GM23248 (cell line): Measurements from ENCODE around the gene PF4V1. TPM values are rescaled to one million over a fixed set of nuclear protein-coding genes. Genes with fewer than 3 reads are reported as not detected.

Experiments used
- DNase-seq: peaks from one replicate; pipeline ENCODE4 v3.0.0-alpha.2; 2015
- H2AFZ ChIP-seq: fragments of 200-600 bp; sonication (generic); 2 replicates; pipeline ENCODE4 v1.6.1; 2016; ENCODE audit warnings: antibody characterized with exemption
- H3F3A ChIP-seq: fragments of 200-600 bp; sonication (generic); 2 replicates; pipeline ENCODE4 v1.6.1; 2016; ENCODE audit warnings: mild to moderate bottlenecking, antibody characterized with exemption, mixed run types; ENCODE audit not compliant: insufficient read depth
- H3K27ac ChIP-seq: fragments of 200-600 bp; sonication (generic); 2 replicates; pipeline ENCODE4 v1.5.1; 2016; ENCODE audit warnings: mild to moderate bottlenecking
- H3K27me3 ChIP-seq: fragments of 200-600 bp; sonication (generic); replicated peaks from 2 replicates; pipeline ENCODE4 v1.6.1; 2016; ENCODE audit warnings: mild to moderate bottlenecking; ENCODE audit not compliant: insufficient read depth
- H3K36me3 ChIP-seq: fragments of 200-600 bp; sonication (generic); 2 replicates; pipeline ENCODE4 v1.6.1; 2016; ENCODE audit warnings: low read depth, mild to moderate bottlenecking
- H3K4me1 ChIP-seq: fragments of 200-600 bp; sonication (generic); 2 replicates; pipeline ENCODE4 v1.6.1; 2016; ENCODE audit warnings: mild to moderate bottlenecking; ENCODE audit not compliant: insufficient read depth
- H3K4me2 ChIP-seq: fragments of 200-600 bp; sonication (generic); one replicate; pipeline ENCODE4 v1.6.1; 2016; ENCODE audit warnings: mild to moderate bottlenecking; ENCODE audit not compliant: unreplicated experiment
- H3K4me3 ChIP-seq: fragments of 200-600 bp; sonication (generic); 2 replicates; pipeline ENCODE4 v1.5.1; 2016; ENCODE audit warnings: mild to moderate bottlenecking
- H3K79me2 ChIP-seq: fragments of 200-600 bp; sonication (generic); 2 replicates; pipeline ENCODE4 v1.6.1; 2016; ENCODE audit warnings: mild to moderate bottlenecking; ENCODE audit not compliant: insufficient read depth
- H3K9ac ChIP-seq: fragments of 200-600 bp; sonication (generic); 2 replicates; pipeline ENCODE4 v1.6.1; 2016; ENCODE audit warnings: mild to moderate bottlenecking
- H3K9me2 ChIP-seq: fragments of 200-600 bp; sonication (generic); 2 replicates; pipeline ENCODE4 v1.6.1; 2016; ENCODE audit warnings: mixed run types, mild to moderate bottlenecking, moderate library complexity; ENCODE audit not compliant: insufficient read depth
- H3K9me3 ChIP-seq: fragments of 200-600 bp; sonication (generic); one replicate; pipeline ENCODE4 v1.6.1; 2017; ENCODE audit warnings: low read depth
- H4K20me1 ChIP-seq: fragments of 200-600 bp; sonication (generic); 2 replicates; pipeline ENCODE4 v1.6.0; 2016; ENCODE audit not compliant: insufficient read depth
- EZH2 ChIP-seq: fragments of 200-600 bp; sonication (generic); IDR thresholded peaks from 2 replicates; pipeline ENCODE4 v1.6.1; 2018; ENCODE audit warnings: antibody characterized with exemption, mild to moderate bottlenecking; ENCODE audit not compliant: insufficient read depth, poor library complexity, severe bottlenecking
- EZH2phosphoT487 ChIP-seq: fragments of 200-600 bp; sonication (generic); IDR thresholded peaks from 2 replicates; pipeline ENCODE4 v1.6.1; 2018; ENCODE audit warnings: antibody characterized with exemption, moderate library complexity, mild to moderate bottlenecking, low read depth; ENCODE audit not compliant: insufficient read depth
- WGBS, 2 experiments: methylation state at CpG; one replicate each; pipeline ENCODE4 v1.1.6; 2015 to 2017; ENCODE audit warnings: low lambda C conversion rate in 2 of 2, low coverage in 1 of 2; ENCODE audit errors: missing lambda C conversion rate in 2 of 2; 5-methylcytosine and 5-hydroxymethylcytosine counted together
- in situ Hi-C: fragments of 300-500 bp; cut with MboI; formaldehyde crosslinking; loops from 2 replicates; pipeline ENCODE4 v1.15.0; 2020
- polyA plus RNA-seq: library from polyadenylated mRNA; unstranded; fragments of >200 nt; fragmentation: Nextera tagmentation; extraction: Ambion mirVana; gene quantifications from 2 replicates; pipeline ENCODE4 v1.2.1, GENCODE V29; 2016
- total RNA-seq: library from RNA; depleted of rRNA; stranded (reverse); fragments of >200 nt; shearing (Covaris generic); gene quantifications from 2 replicates; pipeline ENCODE4 v1.2.3, GENCODE V29; 2014

PF4V1 gene
- total and polyA plus RNA-seq, 2 experiments from 2014 or later: 8.1 to 13.8 TPM

GRCh38 chr4:73883306-73883705 lies 30.2 kb downstream of the PF4V1 start:
- in situ Hi-C loops: no loop called here
- H3F3A ChIP-seq: 0 out of 2 replicates have a peak, but pooled peaks cover 13% of the 10 kb centered on the region
- H3K79me2 ChIP-seq: no peaks in the 10 kb centered on the region
- 3 to 9% methylated on average over 1 of the region's 1 CpG for WGBS, 2 experiments
- H3K27me3 ChIP-seq: no peaks in the 10 kb centered on the region
- no peak overlapping the region; the same call in 1 of the 2 replicates for H3K27ac ChIP-seq
- H3K9me3 ChIP-seq: no peaks in the 10 kb centered on the region
- H2AFZ ChIP-seq: peak overlapping the region; percentile 11; the same call in 1 of the 2 replicates
- DNase-seq: peak; percentile 77
- peak overlapping the region; percentile 46 for H3K4me2 ChIP-seq
- H4K20me1 ChIP-seq: no peaks in the 10 kb centered on the region
- H3K4me1 ChIP-seq: peaks cover 34% of the 10 kb centered on the region
- no peak for TF ChIP-seq EZH2
- TF ChIP-seq EZH2phosphoT487: no peak
- no peak overlapping the region for H3K4me3 ChIP-seq
- H3K36me3 ChIP-seq: no peaks in the 10 kb centered on the region
- H3K9ac ChIP-seq: no peak overlapping the region
- H3K9me2 ChIP-seq: no peaks in the 10 kb centered on the region

- in situ Hi-C loops: no loop called here
- no peaks in the 10 kb centered on the region for H3K9me2 ChIP-seq
- peak overlapping the region; percentile 28 for H3K4me2 ChIP-seq
- H3K4me3 ChIP-seq: no peak overlapping the region
- H3K27me3 ChIP-seq: no peaks in the 10 kb centered on the region
- H2AFZ ChIP-seq: no peak overlapping the region
- no peaks in the 10 kb centered on the region for H4K20me1 ChIP-seq
- no peak overlapping the region for H3K9ac ChIP-seq
- no peak overlapping the region for H3K27ac ChIP-seq
- peaks cover 16% of the 10 kb centered on the region; the same call in 1 of the 2 replicates for H3F3A ChIP-seq
- DNase-seq: peak; percentile 35
- peaks cover 34% of the 10 kb centered on the region for H3K4me1 ChIP-seq
- no peaks in the 10 kb centered on the region for H3K9me3 ChIP-seq
- no peak for TF ChIP-seq EZH2phosphoT487
- no peak for TF ChIP-seq EZH2
- no peaks in the 10 kb centered on the region for H3K79me2 ChIP-seq
- 41 to 52% methylated on average over 4 of the region's 4 CpGs for WGBS, 2 experiments
- no peaks in the 10 kb centered on the region for H3K36me3 ChIP-seq
Observed at GRCh38 chr4:73885574-73886267, 32.6 kb downstream of the PF4V1 start.

- Histone ChIP-seq H3K36me3 (no peaks in the 10 kb centered on the region), H2AFZ (no peak overlapping the region), H3K27me3 (no peaks in the 10 kb centered on the region), H3K9ac (no peak overlapping the region), H3K27ac (peak overlapping the region; percentile 49), H3K9me3 (no peaks in the 10 kb centered on the region), H3K4me2 (no peak overlapping the region), H3K4me3 (no peak overlapping the region), H3K9me2 (no peaks in the 10 kb centered on the region), H4K20me1 (no peaks in the 10 kb centered on the region), H3K4me1 (peaks cover 28% of the 10 kb centered on the region), H3K79me2 (no peaks in the 10 kb centered on the region), H3F3A (peaks cover 19% of the 10 kb centered on the region)
- TF ChIP-seq EZH2: no peak
- TF ChIP-seq EZH2phosphoT487: no peak
- DNase-seq: no peak
- WGBS, 2 experiments: 72 to 75% methylated on average over 4 of the region's 4 CpGs
- in situ Hi-C loops: no loop called here
Observed at GRCh38 chr4:73891326-73891725, 38.2 kb downstream of the PF4V1 start.

- WGBS, 2 experiments: 100% methylated on average over 1 of the region's 1 CpG
- no peaks in the 10 kb centered on the region for H3K9me3 ChIP-seq
- no peaks in the 10 kb centered on the region for H3K27me3 ChIP-seq
- DNase-seq: peak; percentile 77
- no peak overlapping the region for H3K9ac ChIP-seq
- H3K9me2 ChIP-seq: no peaks in the 10 kb centered on the region
- no peak for TF ChIP-seq EZH2
- TF ChIP-seq EZH2phosphoT487: peak; percentile 93
- no peak overlapping the region for H3K4me2 ChIP-seq
- no peaks in the 10 kb centered on the region for H3K36me3 ChIP-seq
- in situ Hi-C loops: no loop called here
- peak overlapping the region; percentile 49 for H3K27ac ChIP-seq
- no peak overlapping the region for H3K4me3 ChIP-seq
- no peaks in the 10 kb centered on the region for H4K20me1 ChIP-seq
- H2AFZ ChIP-seq: no peak overlapping the region
- H3F3A ChIP-seq: peaks cover 24% of the 10 kb centered on the region
- no peaks in the 10 kb centered on the region for H3K79me2 ChIP-seq
- peaks cover 32% of the 10 kb centered on the region for H3K4me1 ChIP-seq
Observed at GRCh38 chr4:73891739-73892405, 38.8 kb downstream of the PF4V1 start.
